Neural cell (in vitro differentiated cells): ENCODE data around the gene STAU1. TPM values are rescaled to one million over a fixed set of nuclear protein-coding genes. Genes with fewer than 3 reads are reported as not detected.

Source experiments
- H2AFZ ChIP-seq: fragments of 200-600, 300-800 bp; sonication (generic), shearing (Covaris generic); 2 replicates; pipeline ENCODE4 v1.6.0; 2014; ENCODE audit warnings: low read depth, mild to moderate bottlenecking, antibody characterized with exemption, low read length, moderate library complexity
- H3F3A ChIP-seq: fragments of 200-600 bp; shearing (Covaris generic); 2 replicates; pipeline ENCODE4 v1.6.1; 2016; ENCODE audit warnings: mild to moderate bottlenecking, moderate library complexity, mixed read lengths, antibody characterized with exemption, low read length; ENCODE audit not compliant: insufficient read depth, poor library complexity, severe bottlenecking
- H3K27ac ChIP-seq: fragments of 200-600, 300-800 bp; sonication (generic), shearing (Covaris generic); 2 replicates; pipeline ENCODE4 v1.5.1; 2014; ENCODE audit warnings: mild to moderate bottlenecking, low read length, moderate library complexity
- H3K27me3 ChIP-seq: fragments of 300-800, 200-600 bp; sonication (generic), shearing (Covaris generic); 2 replicates; pipeline ENCODE4 v1.6.0; 2014; ENCODE audit warnings: mild to moderate bottlenecking, low read depth, low read length, moderate library complexity; ENCODE audit not compliant: insufficient read depth
- H3K36me3 ChIP-seq: fragments of 300-800, 200-600 bp; sonication (generic), shearing (Covaris generic); 2 replicates; pipeline ENCODE4 v1.5.1; 2014; ENCODE audit warnings: mild to moderate bottlenecking, antibody characterized with exemption, low read length, moderate library complexity; ENCODE audit not compliant: insufficient read depth
- H3K4me2 ChIP-seq: fragments of 300-800, 200-600 bp; sonication (generic), shearing (Covaris generic); 2 replicates; pipeline ENCODE4 v1.6.0; 2014; ENCODE audit warnings: mild to moderate bottlenecking, low read length
- H3K4me3 ChIP-seq: fragments of 300-800, 200-600 bp; sonication (generic), shearing (Covaris generic); 2 replicates; pipeline ENCODE4 v1.5.1; 2014; ENCODE audit warnings: mild to moderate bottlenecking, low read length, moderate library complexity
- H3K79me2 ChIP-seq: fragments of 200-600 bp; shearing (Covaris generic); replicated peaks from 2 replicates; pipeline ENCODE4 v1.6.0; 2014; ENCODE audit warnings: mild to moderate bottlenecking, low read length, moderate library complexity; ENCODE audit not compliant: insufficient read depth
- H3K9ac ChIP-seq: fragments of 300-800, 200-600 bp; sonication (generic), shearing (Covaris generic); 2 replicates; pipeline ENCODE4 v1.6.1; 2016; ENCODE audit warnings: mild to moderate bottlenecking, low read length, mixed read lengths
- H3K9me2 ChIP-seq: fragments of 200-600 bp; shearing (Covaris generic); 2 replicates; pipeline ENCODE4 v1.6.1; 2016; ENCODE audit warnings: mild to moderate bottlenecking, low read length, mixed read lengths; ENCODE audit not compliant: insufficient read depth
- H3K9me3 ChIP-seq: fragments of 200-600, 300-800 bp; sonication (generic), shearing (Covaris generic); 2 replicates; pipeline ENCODE4 v1.6.1; 2016; ENCODE audit warnings: mild to moderate bottlenecking, mixed run types, low read length, moderate library complexity, mixed read lengths
- H4K20me1 ChIP-seq: fragments of 200-600 bp; shearing (Covaris generic); 2 replicates; pipeline ENCODE4 v1.6.1; 2016; ENCODE audit warnings: mild to moderate bottlenecking, mixed run types; ENCODE audit not compliant: insufficient read depth
- EP300 ChIP-seq: fragments of 450-650 bp; conservative IDR thresholded peaks from 2 replicates; pipeline ENCODE4 v1.6.1; 2014; ENCODE audit warnings: antibody characterized with exemption, mild to moderate bottlenecking, moderate library complexity; ENCODE audit not compliant: poor library complexity, severe bottlenecking
- EZH2 ChIP-seq: fragments of 200-600, 300-800 bp; shearing (Covaris generic), sonication (generic); IDR thresholded peaks from 2 replicates; pipeline ENCODE4 v1.6.1; 2014; ENCODE audit warnings: antibody characterized with exemption, low read length, borderline replicate concordance, mild to moderate bottlenecking; ENCODE audit not compliant: insufficient read depth, poor library complexity, severe bottlenecking
- MXI1 ChIP-seq: fragments of 450-650 bp; conservative IDR thresholded peaks from 2 replicates; pipeline ENCODE4 v1.6.1; 2014; ENCODE audit warnings: antibody characterized with exemption, mild to moderate bottlenecking; ENCODE audit not compliant: poor library complexity, severe bottlenecking
- POLR2AphosphoS5 ChIP-seq: IDR thresholded peaks from 2 replicates; pipeline ENCODE4 v1.6.1; 2012
- RAD21 ChIP-seq: fragments of 450-650 bp; conservative IDR thresholded peaks from 2 replicates; pipeline ENCODE4 v1.6.1; 2014; ENCODE audit warnings: antibody characterized with exemption, mild to moderate bottlenecking, moderate library complexity
- SMC3 ChIP-seq: fragments of 450-650 bp; conservative IDR thresholded peaks from 2 replicates; pipeline ENCODE4 v1.6.1; 2014; ENCODE audit warnings: antibody characterized with exemption, mild to moderate bottlenecking, moderate library complexity; ENCODE audit not compliant: poor library complexity
- TAF1 ChIP-seq: IDR thresholded peaks from 2 replicates; pipeline ENCODE4 v1.6.1; 2012; ENCODE audit warnings: low read depth
- polyA plus RNA-seq: library from polyadenylated mRNA; depleted of rRNA; stranded (reverse); fragments of >200 nt; gene quantifications from 2 replicates; pipeline ENCODE4 v1.2.3, GENCODE V29; 2014
- TF ChIP-seq, protein P1 (sequence below): fragments of 450-650 bp; IDR thresholded peaks from 2 replicates; pipeline ENCODE4 v1.5.1; 2014; ENCODE audit warnings: antibody characterized with exemption, mild to moderate bottlenecking, moderate library complexity; ENCODE audit not compliant: poor library complexity, severe bottlenecking
- TF ChIP-seq, protein P2 (sequence below): IDR thresholded peaks from 2 replicates; pipeline ENCODE4 v1.6.1; 2012; ENCODE audit warnings: borderline replicate concordance

The STAU1 gene
- polyA plus RNA-seq, 1 donor from 2014 or later: 43.1 TPM

DNA sequence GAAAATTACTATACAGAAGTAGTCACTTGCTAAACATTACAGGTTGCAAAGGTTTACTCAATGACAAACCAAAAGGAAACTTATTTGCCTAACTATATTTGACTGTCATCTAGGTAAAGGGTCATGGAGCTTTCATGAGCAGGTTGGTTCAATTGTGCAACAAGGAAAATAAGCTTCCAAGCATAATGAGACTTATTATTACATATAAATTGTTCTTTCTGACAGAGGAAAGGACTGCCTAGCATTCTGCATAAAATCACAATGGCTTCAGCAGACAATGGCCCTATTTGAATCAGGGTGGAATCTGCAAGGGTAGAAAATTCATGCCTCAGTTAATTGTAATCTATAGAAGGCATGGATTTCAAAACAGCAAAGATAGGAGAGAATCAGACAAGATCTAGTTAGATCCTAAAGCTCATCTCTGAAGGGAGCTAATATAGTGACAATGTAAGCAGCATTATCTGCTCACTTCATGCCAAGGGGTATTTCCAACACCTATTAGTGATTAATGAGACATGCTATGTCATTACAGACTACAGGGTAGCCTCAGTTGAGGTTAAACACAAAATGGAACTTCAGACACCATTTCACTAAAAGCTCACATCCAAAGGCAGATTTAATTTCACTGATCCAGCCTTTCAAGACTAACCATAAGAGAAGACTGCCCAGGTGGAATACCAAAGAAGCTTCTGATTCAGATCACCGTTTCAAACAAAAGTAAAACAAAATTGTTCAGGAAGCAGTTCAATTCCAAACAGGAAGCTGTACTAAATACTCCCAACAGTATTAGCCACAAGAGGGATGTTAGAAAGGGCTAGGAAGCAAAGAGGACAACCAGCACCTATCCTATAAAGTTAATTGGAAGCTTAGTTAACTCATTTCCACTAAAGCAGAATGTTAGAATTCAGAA lies 8.5 kb downstream of the STAU1 start:
- Histone ChIP-seq H2AFZ (no peak overlapping the region), H3K27me3 (no peaks in the 10 kb centered on the region), H3K9me2 (no peaks in the 10 kb centered on the region), H3K4me2 (no peak overlapping the region), H3K4me3 (no peak overlapping the region), H3K9me3 (no peaks in the 10 kb centered on the region), H3K36me3 (no peaks in the 10 kb centered on the region), H3K79me2 (peaks cover 59% of the 10 kb centered on the region), H4K20me1 (peaks cover 3% of the 10 kb centered on the region), H3K27ac (no peak overlapping the region), H3K9ac (no peak overlapping the region), H3F3A (no peaks in the 10 kb centered on the region)
- TF ChIP-seq, protein P1, sequence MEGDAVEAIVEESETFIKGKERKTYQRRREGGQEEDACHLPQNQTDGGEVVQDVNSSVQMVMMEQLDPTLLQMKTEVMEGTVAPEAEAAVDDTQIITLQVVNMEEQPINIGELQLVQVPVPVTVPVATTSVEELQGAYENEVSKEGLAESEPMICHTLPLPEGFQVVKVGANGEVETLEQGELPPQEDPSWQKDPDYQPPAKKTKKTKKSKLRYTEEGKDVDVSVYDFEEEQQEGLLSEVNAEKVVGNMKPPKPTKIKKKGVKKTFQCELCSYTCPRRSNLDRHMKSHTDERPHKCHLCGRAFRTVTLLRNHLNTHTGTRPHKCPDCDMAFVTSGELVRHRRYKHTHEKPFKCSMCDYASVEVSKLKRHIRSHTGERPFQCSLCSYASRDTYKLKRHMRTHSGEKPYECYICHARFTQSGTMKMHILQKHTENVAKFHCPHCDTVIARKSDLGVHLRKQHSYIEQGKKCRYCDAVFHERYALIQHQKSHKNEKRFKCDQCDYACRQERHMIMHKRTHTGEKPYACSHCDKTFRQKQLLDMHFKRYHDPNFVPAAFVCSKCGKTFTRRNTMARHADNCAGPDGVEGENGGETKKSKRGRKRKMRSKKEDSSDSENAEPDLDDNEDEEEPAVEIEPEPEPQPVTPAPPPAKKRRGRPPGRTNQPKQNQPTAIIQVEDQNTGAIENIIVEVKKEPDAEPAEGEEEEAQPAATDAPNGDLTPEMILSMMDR: no peak
- TF ChIP-seq TAF1 (no peak), POLR2AphosphoS5 (no peak), MXI1 (no peak), EP300 (no peak), SMC3 (no peak), EZH2 (no peak), RAD21 (no peak)
- TF ChIP-seq, protein P2, sequence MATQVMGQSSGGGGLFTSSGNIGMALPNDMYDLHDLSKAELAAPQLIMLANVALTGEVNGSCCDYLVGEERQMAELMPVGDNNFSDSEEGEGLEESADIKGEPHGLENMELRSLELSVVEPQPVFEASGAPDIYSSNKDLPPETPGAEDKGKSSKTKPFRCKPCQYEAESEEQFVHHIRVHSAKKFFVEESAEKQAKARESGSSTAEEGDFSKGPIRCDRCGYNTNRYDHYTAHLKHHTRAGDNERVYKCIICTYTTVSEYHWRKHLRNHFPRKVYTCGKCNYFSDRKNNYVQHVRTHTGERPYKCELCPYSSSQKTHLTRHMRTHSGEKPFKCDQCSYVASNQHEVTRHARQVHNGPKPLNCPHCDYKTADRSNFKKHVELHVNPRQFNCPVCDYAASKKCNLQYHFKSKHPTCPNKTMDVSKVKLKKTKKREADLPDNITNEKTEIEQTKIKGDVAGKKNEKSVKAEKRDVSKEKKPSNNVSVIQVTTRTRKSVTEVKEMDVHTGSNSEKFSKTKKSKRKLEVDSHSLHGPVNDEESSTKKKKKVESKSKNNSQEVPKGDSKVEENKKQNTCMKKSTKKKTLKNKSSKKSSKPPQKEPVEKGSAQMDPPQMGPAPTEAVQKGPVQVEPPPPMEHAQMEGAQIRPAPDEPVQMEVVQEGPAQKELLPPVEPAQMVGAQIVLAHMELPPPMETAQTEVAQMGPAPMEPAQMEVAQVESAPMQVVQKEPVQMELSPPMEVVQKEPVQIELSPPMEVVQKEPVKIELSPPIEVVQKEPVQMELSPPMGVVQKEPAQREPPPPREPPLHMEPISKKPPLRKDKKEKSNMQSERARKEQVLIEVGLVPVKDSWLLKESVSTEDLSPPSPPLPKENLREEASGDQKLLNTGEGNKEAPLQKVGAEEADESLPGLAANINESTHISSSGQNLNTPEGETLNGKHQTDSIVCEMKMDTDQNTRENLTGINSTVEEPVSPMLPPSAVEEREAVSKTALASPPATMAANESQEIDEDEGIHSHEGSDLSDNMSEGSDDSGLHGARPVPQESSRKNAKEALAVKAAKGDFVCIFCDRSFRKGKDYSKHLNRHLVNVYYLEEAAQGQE: no peak

DNA sequence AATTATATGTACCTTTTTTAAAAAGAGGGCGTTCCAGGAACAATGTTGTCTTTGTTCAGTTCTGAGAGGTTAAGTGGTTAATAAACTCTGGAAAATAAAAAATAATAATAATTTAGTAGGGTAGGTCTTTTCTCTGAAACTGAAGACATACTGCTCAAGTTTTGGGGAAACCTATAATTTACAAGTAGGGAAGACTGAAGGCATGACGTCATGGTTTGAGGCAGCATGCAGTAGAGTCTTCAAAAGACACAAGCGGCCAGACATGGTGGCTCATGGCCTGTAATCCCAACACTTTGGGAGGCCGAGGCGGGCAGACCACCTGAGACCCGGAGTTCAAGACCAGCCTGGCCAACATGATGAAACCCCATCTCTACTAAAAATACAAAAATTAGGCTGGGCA lies 14.0 kb downstream of the STAU1 start:
- Histone ChIP-seq H3F3A (no peaks in the 10 kb centered on the region), H3K4me3 (no peak overlapping the region), H3K27me3 (no peaks in the 10 kb centered on the region), H2AFZ (no peak overlapping the region), H3K36me3 (no peaks in the 10 kb centered on the region), H4K20me1 (no peaks in the 10 kb centered on the region), H3K79me2 (peaks cover 38% of the 10 kb centered on the region), H3K9me2 (no peaks in the 10 kb centered on the region), H3K27ac (no peak overlapping the region), H3K4me2 (no peak overlapping the region), H3K9ac (no peak overlapping the region), H3K9me3 (no peaks in the 10 kb centered on the region)
- TF ChIP-seq RAD21 (no peak), SMC3 (no peak), EP300 (no peak), TAF1 (no peak), EZH2 (no peak), MXI1 (no peak), POLR2AphosphoS5 (no peak)
- TF ChIP-seq, protein P2: no peak
- TF ChIP-seq, protein P1: no peak
